HepG2 (cell line): ENCODE measurements around the gene CISTR. TPM values are rescaled to one million over a fixed set of nuclear protein-coding genes. Genes with fewer than 3 reads are reported as not detected.

Experiments used
- ELF3 ChIP-seq: IDR thresholded peaks from 2 replicates; pipeline ENCODE4 v1.6.1; 2016; ENCODE audit warnings: missing genetic modification reagents, missing compliant biosample characterization
- HES4 ChIP-seq: sonication (generic); formaldehyde crosslinking; IDR thresholded peaks from 2 replicates; pipeline ENCODE4 v1.9.0; 2021; ENCODE audit warnings: mild to moderate bottlenecking, missing genetic modification reagents, borderline replicate concordance
- HMGXB3 ChIP-seq: sonication (generic); formaldehyde crosslinking; IDR thresholded peaks from 2 replicates; pipeline ENCODE4 v1.4.0; 2020; ENCODE audit warnings: missing genetic modification reagents, borderline replicate concordance
- KMT2B ChIP-seq: IDR thresholded peaks from 2 replicates; pipeline ENCODE4 v1.6.1; 2016; ENCODE audit warnings: missing genetic modification reagents, missing compliant biosample characterization
- MAX ChIP-seq: IDR thresholded peaks from 2 replicates; pipeline ENCODE4 v1.6.1; 2012; ENCODE audit warnings: inconsistent platforms
- MXD3 ChIP-seq: IDR thresholded peaks from 2 replicates; pipeline ENCODE4 v1.6.1; 2016; ENCODE audit warnings: mild to moderate bottlenecking, missing biosample characterization, missing genetic modification reagents
- NFE2L2 ChIP-seq: fragments of 150-350 bp; IDR thresholded peaks from 2 replicates; pipeline ENCODE4 v1.6.1; 2014; ENCODE audit warnings: low read length
- PHF5A ChIP-seq: IDR thresholded peaks from one replicate; pipeline ENCODE4 v1.6.1; 2018; ENCODE audit warnings: low read depth, missing genetic modification reagents; ENCODE audit not compliant: unreplicated experiment
- SAP130 ChIP-seq: IDR thresholded peaks from 2 replicates; pipeline ENCODE4 v1.6.1; 2016; ENCODE audit warnings: low read depth
- SIN3A ChIP-seq: IDR thresholded peaks from 2 replicates; pipeline ENCODE4 v1.6.1; 2011; ENCODE audit warnings: low read depth, mild to moderate bottlenecking, control low read depth, low read length, borderline replicate concordance
- SP1 ChIP-seq, 2 experiments: fragments of 450-650 bp in 1 of 2; sonication (generic) in 1 of 2; formaldehyde crosslinking in 1 of 2; IDR thresholded peaks; 2 replicates each; pipeline versions ENCODE4 v1.4.0 to v1.6.1; 2016 to 2020; ENCODE audit warnings: missing genetic modification reagents in 1 of 2
- SUZ12 ChIP-seq: fragments of 150-350 bp; IDR thresholded peaks from 2 replicates; pipeline ENCODE4 v1.6.1; 2014; ENCODE audit warnings: low read depth, low read length
- ZBED4 ChIP-seq: sonication (generic); formaldehyde crosslinking; IDR thresholded peaks from 2 replicates; pipeline ENCODE4 v1.4.0; 2020; ENCODE audit warnings: missing genetic modification reagents, borderline replicate concordance
- ZNF280D ChIP-seq: sonication (generic); formaldehyde crosslinking; IDR thresholded peaks from 2 replicates; pipeline ENCODE4 v1.5.1; 2020; ENCODE audit warnings: mild to moderate bottlenecking, missing genetic modification reagents
- ZNF879 ChIP-seq: sonication (generic); formaldehyde crosslinking; IDR thresholded peaks from 2 replicates; pipeline ENCODE4 v1.8.1; 2023; ENCODE audit warnings: missing genetic modification reagents
- polyA plus RNA-seq, 8 experiments: library from polyadenylated mRNA; depleted of rRNA in 3 of 8; stranded (reverse) in 7 of 8; unstranded in 1 of 8; fragments of >200 nt; fragmentation: Illumina TruSeq in 4 of 8; extraction: Trizol in 4 of 8; gene quantifications; 2 replicates each; pipeline versions ENCODE4 v1.2.1 to v1.2.3, GENCODE V29; 2011 to 2016; ENCODE audit warnings: low read depth in 4 of 8, missing spikeins in 1 of 8, mixed read lengths in 1 of 8; ENCODE audit not compliant: insufficient read depth in 1 of 8
- total RNA-seq, 5 experiments: library from RNA; depleted of rRNA; stranded (reverse); fragments of >200 nt; fragmentation: Illumina TruSeq; extraction: Trizol; gene quantifications; 2 replicates each; pipeline ENCODE4 v1.2.3, GENCODE V29; 2016; ENCODE audit warnings: low read depth in 1 of 5
- TF ChIP-seq, protein P1 (sequence below): sonication (generic); formaldehyde crosslinking; IDR thresholded peaks from 2 replicates; pipeline ENCODE4 v1.8.1; 2023; ENCODE audit warnings: missing genetic modification reagents, mild to moderate bottlenecking, borderline replicate concordance

CISTR gene
- total and polyA plus RNA-seq, 2 of the 13 experiments (the other 11 are each of a cell fraction or from before 2014, with no cell fraction given) = not detected

DNA sequence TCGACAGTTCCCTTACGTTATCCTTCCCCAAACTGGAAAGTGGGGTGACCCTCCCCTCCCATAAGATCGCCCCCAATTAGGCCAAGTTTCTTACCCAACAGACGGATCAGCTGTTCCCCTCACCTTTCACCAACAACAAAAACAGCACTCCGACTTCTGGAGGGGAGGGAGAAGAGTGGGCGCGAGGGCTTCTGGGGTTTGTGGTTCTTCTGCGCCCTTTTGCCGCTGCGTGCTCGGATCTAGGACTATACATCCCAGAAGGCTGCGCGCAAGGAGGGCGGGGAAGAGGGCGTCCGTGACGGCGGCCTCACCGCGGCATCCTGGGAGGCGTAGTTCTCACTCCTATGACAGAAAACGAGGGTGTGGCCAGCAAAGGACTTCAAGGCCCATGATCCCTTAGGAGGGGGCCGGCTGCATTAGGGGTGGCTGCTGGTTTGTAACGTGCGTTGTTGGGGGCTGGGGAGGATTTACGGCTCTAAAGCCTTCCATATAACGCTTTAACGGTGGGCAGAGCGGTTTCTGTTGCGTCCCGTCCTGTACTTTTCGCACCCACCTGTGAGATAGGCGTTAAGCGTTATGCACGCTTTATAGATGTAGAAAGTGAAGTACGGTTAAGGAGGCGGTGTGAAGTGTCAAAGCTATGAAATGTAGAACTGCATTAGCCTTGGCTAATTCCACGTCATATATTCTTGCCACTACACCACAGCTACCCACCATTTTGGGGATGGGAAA lies 24.3 kb downstream of the CISTR start, which contains the start of gene CALCOCO1 (continued):
- TF ChIP-seq HMGXB3 (CRISPR knock-in tag) (peak; percentile 60; the same call in 1 of the 2 replicates), SAP130 (peak; percentile 97), ZNF879 (CRISPR knock-in tag) (no peak), SUZ12 (peak; percentile 98), MXD3 (CRISPR knock-in tag) (0 out of 2 replicates have a peak, but pooled peaks have one; percentile 46), KMT2B (CRISPR knock-in tag) (peak; percentile 60; the same call in 1 of the 2 replicates), SIN3A (peak; percentile 90; the same call in 1 of the 2 replicates), MAX (peak; percentile 69; the same call in 1 of the 2 replicates), ZNF280D (CRISPR knock-in tag) (peak; percentile 50; the same call in 1 of the 2 replicates), SP1 (IDR thresholded peaks at IDR 0.05) (no peak), SP1 (CRISPR knock-in tag; IDR thresholded peaks at IDR 0.05) (peak; percentile 96), HES4 (CRISPR knock-in tag) (0 out of 2 replicates have a peak, but pooled peaks have one; percentile 39), PHF5A (peak; percentile 47), ZBED4 (CRISPR knock-in tag) (0 out of 2 replicates have a peak, but pooled peaks have one; percentile 61), ELF3 (CRISPR knock-in tag) (0 out of 2 replicates have a peak, but pooled peaks have one; percentile 50), NFE2L2 (no peak)
- TF ChIP-seq, protein P1, sequence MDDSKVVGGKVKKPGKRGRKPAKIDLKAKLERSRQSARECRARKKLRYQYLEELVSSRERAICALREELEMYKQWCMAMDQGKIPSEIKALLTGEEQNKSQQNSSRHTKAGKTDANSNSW (CRISPR knock-in tag) = 0 out of 2 replicates have a peak, but pooled peaks have one; percentile 49
